Fibroblast of skin of right biceps (primary cell): ENCODE data around the gene PYY.

Source experiments
- DNase-seq: peaks from one replicate; pipeline ENCODE4 v3.0.0-alpha.2; 2013

PYY gene

DNA sequence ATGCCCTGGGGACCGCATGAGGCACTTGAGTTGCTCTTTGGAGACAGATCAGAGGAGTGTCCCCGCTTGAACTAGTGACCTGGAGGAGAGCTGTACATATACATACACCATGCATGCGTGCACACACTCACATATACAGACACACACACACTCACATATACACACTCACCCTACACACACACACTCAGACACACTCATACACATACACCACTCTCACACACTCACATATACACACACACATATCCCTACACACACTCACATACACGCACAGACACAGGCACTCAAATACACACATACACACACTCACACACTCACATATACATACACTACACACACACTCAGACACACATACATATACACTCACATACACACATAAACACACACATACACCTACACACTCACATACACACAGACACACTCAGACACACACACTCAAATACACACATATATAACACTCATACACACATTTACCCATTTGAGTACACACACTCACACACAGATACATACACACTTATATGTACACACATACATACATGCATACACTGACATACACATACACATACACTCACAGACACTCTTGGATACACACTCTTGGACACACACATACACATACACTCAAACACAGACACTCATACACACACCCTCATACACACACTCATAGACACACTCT is 41.0 kb downstream of the PYY start:
- no peak for DNase-seq

DNA sequence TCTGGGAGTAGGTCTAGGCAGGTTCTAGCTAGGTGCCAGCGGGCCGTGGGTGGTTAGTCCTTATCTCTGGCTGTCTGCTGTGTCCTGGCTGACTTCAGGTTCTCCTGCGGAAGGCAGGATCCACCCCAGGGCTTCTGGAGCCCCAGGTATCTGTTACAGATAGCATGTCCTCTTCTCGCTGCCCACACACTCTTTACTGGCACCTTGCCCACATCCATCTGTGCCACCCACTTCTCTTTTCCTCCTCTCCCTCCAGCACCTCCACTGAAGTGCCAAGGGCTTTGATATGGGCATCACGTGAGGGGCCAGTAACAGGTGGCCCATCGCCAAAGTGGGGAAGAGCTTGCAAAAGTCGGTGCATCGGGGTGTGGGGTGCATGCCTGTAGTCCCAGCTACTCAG is 41.8 kb downstream of the PYY start:
- no peak for DNase-seq

DNA sequence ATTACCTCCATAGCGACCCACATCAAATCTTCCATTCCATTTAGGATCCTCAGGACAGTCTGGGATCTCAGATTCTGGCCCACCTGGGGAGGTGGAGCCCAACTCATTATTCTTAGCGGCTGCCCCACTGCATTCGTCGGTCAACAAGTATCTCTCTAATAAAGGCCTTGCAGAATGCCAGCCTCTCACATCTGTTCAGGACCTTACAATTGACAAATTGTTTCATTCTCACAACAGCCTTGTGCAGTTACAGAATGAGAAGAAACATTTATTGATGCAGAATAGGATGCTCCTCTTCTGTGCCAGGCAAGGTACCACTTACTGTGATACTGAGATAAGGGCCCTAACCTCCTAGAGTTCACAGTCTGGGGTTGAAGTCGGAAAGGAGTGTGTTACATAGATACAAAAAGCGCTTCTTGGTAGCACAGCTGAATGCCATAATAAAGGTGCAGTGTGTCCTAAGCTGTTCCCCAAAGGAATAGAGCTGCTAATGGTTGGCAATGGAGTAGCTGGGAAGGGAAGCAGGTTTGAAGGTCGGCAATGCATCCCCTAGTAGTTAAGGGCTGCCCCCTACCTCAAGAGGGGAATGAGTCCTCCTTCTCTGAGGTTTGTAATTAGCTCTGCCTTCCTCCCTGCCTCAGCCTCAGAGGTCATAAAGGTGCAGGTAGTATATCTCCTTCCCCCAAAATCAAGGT is 44.1 kb downstream of the PYY start:
- no peak for DNase-seq

DNA sequence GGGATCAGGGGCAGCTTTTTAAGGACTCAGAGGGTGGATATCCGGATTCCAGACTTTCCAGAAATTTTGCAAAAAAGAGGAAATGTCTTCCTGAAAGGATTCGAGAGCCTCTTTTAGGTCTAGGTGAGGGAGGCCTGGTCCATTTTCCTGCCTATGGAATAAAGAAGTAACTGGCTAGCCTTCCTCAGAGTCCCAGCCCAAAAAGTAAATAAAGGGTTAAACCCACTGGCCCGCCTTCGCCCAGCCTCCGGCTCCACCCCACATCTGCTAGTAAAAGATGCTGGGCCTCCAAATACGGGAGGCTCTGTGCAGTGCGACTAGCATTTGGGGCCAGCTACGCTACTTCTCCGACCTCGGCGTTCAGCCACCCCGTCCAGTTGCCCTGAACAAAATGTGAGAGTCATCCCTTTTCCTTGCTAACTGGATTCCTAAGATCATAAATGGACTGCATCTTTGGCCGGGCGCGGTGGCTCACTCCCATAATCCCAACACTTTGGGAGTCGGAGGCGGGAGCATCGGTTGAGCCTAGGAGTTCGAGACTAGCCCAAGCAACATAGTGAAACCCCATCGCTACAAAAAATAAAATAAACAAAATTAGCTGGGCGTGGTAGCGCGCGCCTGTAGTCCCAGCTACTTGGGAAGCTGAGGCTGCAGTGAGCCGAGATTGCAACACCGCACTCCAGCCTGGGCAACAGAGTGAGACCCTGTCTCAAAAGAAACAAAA is 45.6 kb downstream of the PYY start:
- DNase-seq, result peak; percentile 75

DNA sequence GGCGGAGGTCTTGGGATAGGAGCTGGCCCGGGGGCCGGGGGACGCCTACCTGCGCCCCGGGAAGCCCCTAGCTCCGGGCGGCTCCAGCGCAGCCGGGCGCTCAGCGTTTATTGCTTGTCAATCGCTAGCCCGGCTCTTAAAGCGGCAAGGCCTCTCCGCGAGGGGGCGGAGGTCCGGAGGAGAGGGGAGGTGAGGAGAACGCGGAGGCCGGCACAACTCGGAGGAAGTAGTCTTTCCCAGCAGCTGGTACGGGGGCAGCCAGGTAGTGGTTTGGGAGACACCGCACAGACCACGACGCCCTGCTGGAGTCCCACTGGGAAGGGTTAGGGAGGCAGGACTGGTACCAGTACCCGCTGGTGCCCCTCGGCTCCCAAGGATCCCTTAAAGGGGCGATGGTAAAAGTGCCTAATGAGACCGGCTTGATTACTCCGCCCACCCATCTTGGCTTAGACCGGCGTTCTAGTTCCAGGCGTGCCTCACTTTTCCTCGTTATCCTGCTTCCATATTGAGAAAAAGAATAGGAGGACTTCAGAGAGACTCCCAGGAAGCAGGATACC is 46.2 kb downstream of the PYY start, which contains the start of gene MPP2:
TSS of gene MPP2 (minus strand) at position 112 of the 557 bp plus-strand sequence. CDS start 3,076 bp downstream, outside the sequence.
- peak; percentile 75 for DNase-seq

DNA sequence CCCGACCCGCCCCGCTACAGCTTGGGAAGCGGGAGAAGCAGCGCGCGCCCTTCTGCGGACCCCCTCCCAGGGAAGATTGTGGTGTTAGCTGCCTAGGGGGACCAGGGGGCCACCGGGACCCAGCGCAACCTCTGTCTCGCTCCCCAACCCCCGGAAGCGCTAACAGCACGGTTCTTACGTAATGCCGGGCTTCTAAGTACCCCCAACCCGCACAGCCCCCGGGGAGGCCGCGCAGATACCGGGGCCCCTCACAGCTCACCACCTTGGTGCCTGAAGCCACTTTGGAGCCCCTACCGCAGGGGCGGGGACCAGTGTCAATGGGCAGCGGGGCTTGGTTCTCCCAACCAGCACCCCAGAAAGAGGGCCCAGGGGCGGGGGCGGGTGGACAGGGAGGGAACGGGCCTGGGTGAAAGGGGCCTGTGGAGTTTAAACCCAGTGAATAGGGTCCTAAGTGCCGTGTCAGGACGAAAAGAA is 46.8 kb downstream of the PYY start:
- no peak for DNase-seq

DNA sequence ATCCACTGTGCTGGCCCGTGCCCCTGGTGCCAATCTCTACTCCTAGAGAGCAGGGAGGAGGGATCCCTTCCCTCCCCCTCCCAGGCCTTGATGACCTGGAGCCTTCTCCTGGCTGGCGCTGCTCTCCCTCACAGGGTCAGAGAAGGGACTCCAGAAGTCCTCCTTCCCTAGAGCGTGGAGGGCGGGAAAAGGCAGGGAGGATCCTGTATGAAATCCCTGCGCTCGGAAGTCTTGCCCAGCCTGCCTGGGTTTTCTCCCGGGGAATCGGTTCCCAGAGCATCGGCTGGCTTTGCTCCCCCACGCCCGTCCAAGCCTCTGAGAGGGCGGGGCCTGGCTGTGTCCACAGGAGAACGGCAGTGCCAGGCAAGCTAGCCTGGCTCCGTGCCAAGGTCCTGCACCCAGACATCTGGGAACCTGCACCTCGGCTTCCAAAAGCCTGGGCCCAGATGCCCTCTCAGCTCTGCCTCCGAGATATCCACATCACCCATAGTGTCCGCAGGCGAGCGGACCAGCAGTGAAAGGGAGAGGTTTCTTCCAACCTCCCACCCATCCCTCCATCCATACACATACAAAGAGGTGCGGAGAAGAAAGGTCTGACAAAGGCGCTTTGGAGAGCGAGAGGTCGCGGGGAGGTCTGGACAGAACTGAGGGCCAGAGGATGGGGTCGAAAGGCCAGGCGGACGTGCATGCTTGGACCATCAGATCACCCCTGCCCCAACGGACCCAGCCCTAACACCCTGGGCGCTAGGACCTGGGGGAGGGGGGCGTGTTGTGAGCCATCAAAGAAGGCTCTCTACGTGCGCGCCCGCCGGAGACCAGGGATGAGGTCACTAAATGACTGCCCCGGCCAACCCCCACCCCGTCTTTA is 47.5 kb downstream of the PYY start:
- peak; percentile 74 for DNase-seq

DNA sequence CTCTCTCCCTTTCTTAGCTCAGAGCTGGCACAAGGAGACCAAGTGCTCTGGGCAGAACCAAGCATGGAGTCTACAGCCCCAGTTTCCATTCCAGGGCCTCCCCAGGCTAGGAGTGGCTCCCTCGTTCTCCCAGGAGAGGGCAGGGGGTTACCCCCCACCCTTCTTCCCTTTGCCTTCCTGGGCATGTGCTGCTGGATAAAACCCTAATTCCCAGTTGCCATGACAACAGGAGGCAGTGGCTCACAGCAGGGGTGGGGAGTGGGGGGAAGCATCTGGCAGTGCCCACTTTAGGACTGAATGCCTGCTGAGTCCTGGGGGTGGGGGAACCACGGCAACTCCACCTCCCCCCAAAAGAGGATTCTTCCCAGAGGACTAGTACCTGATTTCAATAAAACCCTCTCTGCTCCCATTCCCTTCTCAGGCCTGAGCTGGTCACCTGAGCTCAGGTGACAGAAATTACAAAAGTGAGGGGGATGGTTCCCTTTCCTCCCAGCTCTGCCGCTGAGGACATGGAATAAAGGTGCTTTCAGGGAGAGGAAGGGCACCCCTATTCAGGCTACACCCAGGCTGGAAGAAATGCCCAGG is 48.2 kb downstream of the PYY start:
- no peak for DNase-seq
